A673 (cell line): Measurements from ENCODE around the gene YJU2. TPM values are rescaled to one million over a fixed set of nuclear protein-coding genes. Genes with fewer than 3 reads are reported as not detected.

Experiments
- BruUV-seq: library from RNA; stranded (reverse); fragments of 400-500 nt; replicated peaks from 2 replicates; lab custom pipeline; 2021; lab: Mats Ljungman, UMichigan
- CTCF ChIA-PET: fragments of 300-600 bp; sonication (Branson Sonifier 250); formaldehyde crosslinking; loops from one replicate; lab custom pipeline; 2022; ENCODE audit warnings: antibody characterized with exemption; lab: Charles Lee
- POLR2A ChIA-PET: fragments of 300-600 bp; sonication (Branson Sonifier 250); formaldehyde crosslinking; loops from one replicate; lab custom pipeline; 2022; ENCODE audit warnings: antibody characterized with exemption; ENCODE audit not compliant: low non-redundant PET; lab: Charles Lee
- DNase-seq: peaks from one replicate; pipeline ENCODE4 v3.0.0-alpha.2; 2015; ENCODE audit warnings: low spot score
- H3K27ac ChIP-seq: fragments of 200-600 bp; sonication (generic); 2 replicates; pipeline ENCODE4 v1.5.1; 2016; ENCODE audit warnings: mixed run types, low read depth, mild to moderate bottlenecking, mixed read lengths, antibody characterized with exemption, low read length; ENCODE audit not compliant: poor library complexity, severe bottlenecking
- H3K27me3 ChIP-seq: fragments of 200-600 bp; sonication (generic); replicated peaks from 2 replicates; pipeline ENCODE4 v1.6.1; 2017; ENCODE audit warnings: mixed run types, low read depth, mild to moderate bottlenecking, mixed read lengths, antibody characterized with exemption, low read length; ENCODE audit not compliant: insufficient read depth, poor library complexity
- H3K36me3 ChIP-seq: fragments of 200-600 bp; sonication (generic); 2 replicates; pipeline ENCODE4 v1.6.1; 2016; ENCODE audit warnings: mixed run types, mild to moderate bottlenecking, mixed read lengths, antibody characterized with exemption, low read length; ENCODE audit not compliant: insufficient read depth, poor library complexity, severe bottlenecking
- H3K4me1 ChIP-seq: fragments of 200-600 bp; sonication (generic); 2 replicates; pipeline ENCODE4 v1.6.1; 2017; ENCODE audit warnings: mixed run types, mild to moderate bottlenecking, mixed read lengths, antibody characterized with exemption, low read length; ENCODE audit not compliant: insufficient read depth, poor library complexity, severe bottlenecking
- H3K4me3 ChIP-seq: fragments of 200-600 bp; sonication (generic); 2 replicates; pipeline ENCODE4 v1.5.1; 2016; ENCODE audit warnings: low read depth, mixed run types, mild to moderate bottlenecking, mixed read lengths, low read length; ENCODE audit not compliant: poor library complexity, severe bottlenecking
- H3K9me3 ChIP-seq: fragments of 200-600 bp; sonication (generic); 2 replicates; pipeline ENCODE4 v1.6.1; 2016; ENCODE audit warnings: mixed run types, low read depth, mild to moderate bottlenecking, mixed read lengths, antibody characterized with exemption, low read length; ENCODE audit not compliant: poor library complexity, severe bottlenecking
- CTCF ChIP-seq: fragments of 300-800, 200-600 bp; sonication (generic); conservative IDR thresholded peaks from 2 replicates; pipeline ENCODE4 v1.5.1; 2017; ENCODE audit warnings: low read depth, mild to moderate bottlenecking, antibody characterized with exemption, low read length, moderate library complexity, mixed read lengths
- EZH2 ChIP-seq: fragments of 200-600 bp; sonication (generic); IDR thresholded peaks from 2 replicates; pipeline ENCODE4 v1.6.1; 2017; ENCODE audit warnings: borderline replicate concordance, low read depth, mild to moderate bottlenecking, mixed read lengths, antibody characterized with exemption, low read length; ENCODE audit not compliant: poor library complexity, severe bottlenecking
- intact Hi-C: fragments of 100-400 bp; cut with micrococcal nuclease; formaldehyde crosslinking; loops from one replicate; pipeline ENCODE4 v1.10.0; 2022; ENCODE audit not compliant: unreplicated experiment
- total RNA-seq: library from RNA; stranded (reverse); gene quantifications from 2 replicates; pipeline ENCODE4 v1.2.3, GENCODE V29; 2021

Gene YJU2
- total RNA-seq, 1 experiment from 2014 or later = 34.7 TPM

DNA sequence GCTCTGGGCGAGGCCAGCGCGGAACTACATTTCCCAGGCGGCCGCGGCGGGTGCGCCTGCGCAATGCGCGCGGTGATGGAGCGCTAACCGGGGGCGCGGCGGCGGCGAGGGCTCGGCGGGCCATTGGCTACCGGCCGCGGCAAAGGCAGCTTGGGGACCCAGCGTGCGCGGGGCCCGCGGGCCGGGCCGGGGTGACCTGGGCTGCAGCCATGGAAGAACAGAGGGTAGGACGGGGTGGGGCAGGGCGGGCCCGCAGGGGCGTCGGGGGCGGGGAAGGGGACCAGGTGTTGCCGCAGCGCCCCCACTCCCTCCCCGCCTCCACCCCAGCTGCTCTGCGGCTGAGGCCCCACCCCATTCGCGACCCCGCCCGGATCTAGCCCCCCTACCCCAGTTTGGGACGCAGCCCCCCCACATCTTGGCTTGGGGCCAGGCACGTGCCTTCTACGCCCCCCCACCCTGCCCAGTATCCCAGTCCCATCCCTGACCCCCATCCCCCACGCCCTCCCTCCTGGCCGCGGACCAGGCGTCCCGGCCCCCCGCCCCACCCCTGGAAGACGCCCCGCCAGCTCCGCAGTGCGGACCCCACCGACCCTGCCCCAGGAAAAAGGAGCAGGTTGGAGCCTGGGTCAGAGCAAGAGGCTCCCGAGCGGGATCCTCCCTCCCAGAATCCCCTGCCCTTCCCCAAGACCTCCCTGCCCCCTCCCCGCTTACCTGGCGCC, 57.8 kb downstream of the YJU2 start, which contains the start of gene FSD1:
TSS of gene FSD1 (plus strand) at position 61 of the 719 bp plus-strand sequence. CDS start at position 210, 149 bp downstream.
- no peaks in the 10 kb centered on the region for H3K9me3 ChIP-seq
- peak; percentile 86 for DNase-seq
- intact Hi-C loops = no loop called here
- no peaks in the 10 kb centered on the region for H3K27me3 ChIP-seq
- no peak within 1 kb of the TSS for H3K27ac ChIP-seq
- TF ChIP-seq CTCF (no peak), EZH2 (no peak)
- H3K36me3 ChIP-seq = no peaks in the 10 kb centered on the region
- ChIA-PET CTCF (no interaction called here), POLR2A (no interaction called here)
- H3K4me3 ChIP-seq = peak within 1 kb of the TSS; percentile 46
- no peaks in the 10 kb centered on the region for H3K4me1 ChIP-seq
- BruUV-seq = no TSS peak

DNA sequence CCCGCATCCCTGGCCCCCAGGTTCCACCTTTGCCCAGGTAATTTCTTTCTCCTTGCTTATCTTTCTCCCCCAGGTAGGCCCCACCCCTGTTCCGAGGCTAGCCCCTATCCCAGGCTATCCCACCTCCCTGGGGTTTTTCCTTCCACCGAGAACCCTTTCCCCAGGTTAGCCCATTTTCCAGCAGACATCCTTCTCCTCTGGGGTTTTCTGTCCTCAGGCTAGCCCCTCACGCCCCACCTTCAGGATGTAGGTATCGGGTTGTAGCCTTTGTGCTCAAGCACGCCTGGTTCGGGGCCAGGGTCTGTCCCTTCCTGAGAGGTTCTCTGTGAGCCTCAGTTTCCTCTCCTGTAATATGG, 58.4 kb downstream of the YJU2 start:
- Histone ChIP-seq H3K4me3 (no peak overlapping the region), H3K9me3 (no peaks in the 10 kb centered on the region), H3K4me1 (no peaks in the 10 kb centered on the region), H3K27me3 (no peaks in the 10 kb centered on the region), H3K36me3 (no peaks in the 10 kb centered on the region), H3K27ac (no peak overlapping the region)
- no peak for TF ChIP-seq CTCF
- DNase-seq = no peak
- ChIA-PET CTCF (no interaction called here), POLR2A (no interaction called here)
- no TSS peak for BruUV-seq
- intact Hi-C loops = no loop called here

- POLR2A ChIA-PET = no interaction called here
- no peak overlapping the region for H3K4me3 ChIP-seq
- CTCF ChIA-PET = no interaction called here
Measured at GRCh38 chr19:4305659-4306058, 58.8 kb downstream of the YJU2 start.

More at GRCh38 chr19:4305659-4306058, 58.8 kb downstream of the YJU2 start:
- TF ChIP-seq EZH2 = no peak
- no peak for TF ChIP-seq CTCF
- intact Hi-C loops = no loop called here
- BruUV-seq = no TSS peak
- Histone ChIP-seq H3K9me3 (no peaks in the 10 kb centered on the region), H3K36me3 (no peaks in the 10 kb centered on the region), H3K27me3 (no peaks in the 10 kb centered on the region), H3K4me1 (no peaks in the 10 kb centered on the region), H3K27ac (no peak overlapping the region)
- no peak for DNase-seq
